ENCODE results near the gene SOCS4.

Gene SOCS4

GRCh38 chr14:55086938-55087337 is 59.9 kb downstream of the SOCS4 start:
- TF ChIP-seq ZNF274 (IDR thresholded peaks at IDR 0.05; ENCODE audit: low read depth, low read length): no peak
- H3K4me3 ChIP-seq (ENCODE audit: low read length): no peak overlapping the region

GRCh38 chr14:55088356-55088755 is 61.3 kb downstream of the SOCS4 start:
- no peak for TF ChIP-seq ZNF274 (IDR thresholded peaks at IDR 0.05; ENCODE audit: low read depth, low read length)
- H3K4me3 ChIP-seq (ENCODE audit: low read length): no peak overlapping the region

- TF ChIP-seq ZNF274 (IDR thresholded peaks at IDR 0.05; ENCODE audit: low read depth, low read length): no peak
- no peak overlapping the region for H3K4me3 ChIP-seq (ENCODE audit: low read length)
These were observed 65.3 kb downstream of the SOCS4 start for GRCh38 chr14:55092341-55092740.

- TF ChIP-seq ZNF274 (IDR thresholded peaks at IDR 0.05; ENCODE audit: low read depth, low read length): no peak
These were observed 67.5 kb downstream of the SOCS4 start for GRCh38 chr14:55094292-55095157.

GRCh38 chr14:55097881-55098560 is 71.0 kb downstream of the SOCS4 start:
- H3K4me3 ChIP-seq (ENCODE audit: low read length): no peak overlapping the region; the same call in 1 of the 2 replicates
- TF ChIP-seq ZNF274 (IDR thresholded peaks at IDR 0.05; ENCODE audit: low read depth, low read length): no peak

More at GRCh38 chr14:55094292-55095157, 67.5 kb downstream of the SOCS4 start:
- no peak overlapping the region for H3K4me3 ChIP-seq (ENCODE audit: low read length)

GRCh38 chr14:55098561-55098898 is 71.5 kb downstream of the SOCS4 start:
- H3K4me3 ChIP-seq (ENCODE audit: low read length): peak overlapping the region; percentile 10; the same call in 1 of the 2 replicates
- TF ChIP-seq ZNF274 (IDR thresholded peaks at IDR 0.05; ENCODE audit: low read depth, low read length): no peak

Data from GM08714 (cell line).